GM21576 (cell line): Measurements from ENCODE around the gene NOP53.
"Not testable (repeated sequence)": the region's sequence is repeated elsewhere in the genome, so short reads cannot be mapped to it uniquely, and the experiment has no call there.

Source experiments
- ATAC-seq: cut with Tn5 transposase; IDR thresholded peaks from one replicate; pipeline ENCODE4 v1.9.1; 2021; ENCODE audit warnings: mild to moderate bottlenecking, moderate library complexity; ENCODE audit not compliant: unreplicated experiment

The NOP53 gene

GRCh38 chr19:47771291-47771690, 25.9 kb downstream of the NOP53 start:
- ATAC-seq = not testable (repeated sequence)

GRCh38 chr19:47776568-47776967, 31.2 kb downstream of the NOP53 start:
- ATAC-seq = no peak

- ATAC-seq = not testable (repeated sequence)
Observed at GRCh38 chr19:47777245-47778048, 32.1 kb downstream of the NOP53 start.

- peak; percentile 76 for ATAC-seq
Observed at GRCh38 chr19:47778049-47778953, 33.0 kb downstream of the NOP53 start, which contains the start of gene SELENOW. Gene SELENOW, plus strand, starts transcription at chr19:47778703. Its CDS starts 83 bp downstream, at chr19:47778786.

GRCh38 chr19:47778954-47779351, 33.6 kb downstream of the NOP53 start:
- ATAC-seq = no peak

- ATAC-seq = no peak
Observed at GRCh38 chr19:47779524-47780214, 34.3 kb downstream of the NOP53 start.

GRCh38 chr19:47780215-47780551, 34.8 kb downstream of the NOP53 start:
- ATAC-seq = no peak

GRCh38 chr19:47781590-47782262, 36.4 kb downstream of the NOP53 start:
- no peak for ATAC-seq

- no peak for ATAC-seq
Observed at GRCh38 chr19:47786566-47786965, 41.2 kb downstream of the NOP53 start.

GRCh38 chr19:47787307-47787706, 42.0 kb downstream of the NOP53 start:
- ATAC-seq = not testable (repeated sequence)

- ATAC-seq = not testable (repeated sequence)
Observed at GRCh38 chr19:47789811-47790210, 44.5 kb downstream of the NOP53 start.

- no peak for ATAC-seq
Observed at GRCh38 chr19:47790398-47790814, 45.1 kb downstream of the NOP53 start.

- ATAC-seq = no peak
Observed at GRCh38 chr19:47792616-47793015, 47.3 kb downstream of the NOP53 start.

- ATAC-seq = no peak
Observed at GRCh38 chr19:47794526-47794925, 49.2 kb downstream of the NOP53 start.

- no peak for ATAC-seq
Observed at GRCh38 chr19:47796785-47797184, 51.4 kb downstream of the NOP53 start.

- ATAC-seq = no peak
Observed at GRCh38 chr19:47797996-47798903, 52.9 kb downstream of the NOP53 start.

- no peak for ATAC-seq
Observed at GRCh38 chr19:47798904-47799266, 53.5 kb downstream of the NOP53 start.

GRCh38 chr19:47801270-47801669, 55.9 kb downstream of the NOP53 start:
- no peak for ATAC-seq

- no peak for ATAC-seq
Observed at GRCh38 chr19:47802521-47803043, 57.2 kb downstream of the NOP53 start.
